DND-41 (cell line): Measurements from ENCODE around the gene FGFR1OP2.

Experiments used
- ATAC-seq: fragments of 200-7000 bp; cut with Tn5 transposase; 3 replicates; pipeline ENCODE4 v1.9.1; 2021; ENCODE audit warnings: low read depth; ENCODE audit not compliant: insufficient read depth
- DNase-seq: peaks from one replicate; pipeline ENCODE4 v3.0.0-alpha.2; 2020
- H2AFZ ChIP-seq: 2 replicates; pipeline ENCODE4 v1.6.0; 2012; ENCODE audit warnings: low read depth, low read length
- H3K27ac ChIP-seq: 2 replicates; pipeline ENCODE4 v1.5.1; 2012; ENCODE audit warnings: low read length, inconsistent platforms
- H3K27me3 ChIP-seq: fragments of 200-600 bp; sonication (generic); 2 replicates; pipeline ENCODE4 v1.6.0; 2012; ENCODE audit warnings: low read length, mild to moderate bottlenecking, inconsistent platforms; ENCODE audit not compliant: insufficient read depth, poor library complexity
- H3K36me3 ChIP-seq: 2 replicates; pipeline ENCODE4 v1.5.1; 2012; ENCODE audit warnings: low read length, inconsistent platforms; ENCODE audit not compliant: insufficient read depth
- H3K4me1 ChIP-seq: 2 replicates; pipeline ENCODE4 v1.5.1; 2012; ENCODE audit warnings: mild to moderate bottlenecking, low read length; ENCODE audit not compliant: insufficient read depth
- H3K4me2 ChIP-seq: 2 replicates; pipeline ENCODE4 v1.6.0; 2012; ENCODE audit warnings: mild to moderate bottlenecking, moderate library complexity, low read length, inconsistent platforms; ENCODE audit not compliant: insufficient read depth
- H3K4me3 ChIP-seq, 2 experiments: fragments of 200-600 bp in 1 of 2; shearing (Covaris generic) in 1 of 2; 2 replicates each; pipeline ENCODE4 v1.5.1; 2012 to 2016; ENCODE audit warnings: inconsistent platforms in 2 of 2, low read length in 2 of 2, mild to moderate bottlenecking in 2 of 2, low read depth in 1 of 2, moderate library complexity in 1 of 2
- H3K79me2 ChIP-seq: 2 replicates; pipeline ENCODE4 v1.6.0; 2012; ENCODE audit warnings: low read length, inconsistent platforms; ENCODE audit not compliant: insufficient read depth
- H3K9ac ChIP-seq: 2 replicates; pipeline ENCODE4 v1.6.0; 2012; ENCODE audit warnings: low read depth, mild to moderate bottlenecking, inconsistent platforms, low read length, moderate library complexity
- H3K9me3 ChIP-seq: 2 replicates; pipeline ENCODE4 v1.5.1; 2012; ENCODE audit warnings: low read length, moderate library complexity, mild to moderate bottlenecking, inconsistent platforms; ENCODE audit not compliant: insufficient read depth, severe bottlenecking
- H4K20me1 ChIP-seq: 2 replicates; pipeline ENCODE4 v1.6.0; 2012; ENCODE audit warnings: low read length; ENCODE audit not compliant: insufficient read depth
- CTCF ChIP-seq: IDR thresholded peaks from 2 replicates; pipeline ENCODE4 v1.5.1; 2012; ENCODE audit warnings: borderline replicate concordance, low read length, moderate library complexity, mild to moderate bottlenecking; ENCODE audit not compliant: poor library complexity, severe bottlenecking; ENCODE audit errors: extremely low read depth
- EZH2 ChIP-seq: IDR thresholded peaks from 3 replicates; pipeline ENCODE4 v1.6.1; 2012; ENCODE audit warnings: borderline replicate concordance, low read depth, mild to moderate bottlenecking, moderate library complexity, low read length, inconsistent platforms; ENCODE audit not compliant: severe bottlenecking

Gene FGFR1OP2

GRCh38 chr12:26982866-26983265, 44.6 kb downstream of the FGFR1OP2 start:
- H3K9me3 ChIP-seq, result no peaks in the 10 kb centered on the region
- TF ChIP-seq CTCF (no peak), EZH2 (no peak)
- no peaks in the 10 kb centered on the region for H3K4me1 ChIP-seq
- H3K36me3 ChIP-seq, result peaks cover 76% of the 10 kb centered on the region
- H3K79me2 ChIP-seq, result peaks cover 21% of the 10 kb centered on the region
- no peaks in the 10 kb centered on the region; the same call in 1 of the 2 replicates for H4K20me1 ChIP-seq
- no peak overlapping the region for H2AFZ ChIP-seq
- no peak overlapping the region for H3K4me2 ChIP-seq
- ATAC-seq, result no peak
- no peak overlapping the region for H3K27ac ChIP-seq
- DNase-seq, result no peak
- H3K9ac ChIP-seq, result no peak overlapping the region
- no peak overlapping the region for H3K4me3 ChIP-seq
- no peaks in the 10 kb centered on the region for H3K27me3 ChIP-seq

GRCh38 chr12:26987634-26988424, 49.6 kb downstream of the FGFR1OP2 start:
- H3K4me1 ChIP-seq, result no peaks in the 10 kb centered on the region
- no peaks in the 10 kb centered on the region for H3K9me3 ChIP-seq
- no peak overlapping the region for H3K9ac ChIP-seq
- H3K4me2 ChIP-seq, result no peak overlapping the region
- no peak for DNase-seq
- no peak for ATAC-seq
- peaks cover 23% of the 10 kb centered on the region for H3K79me2 ChIP-seq
- H3K4me3 ChIP-seq, result no peak overlapping the region
- TF ChIP-seq EZH2, result no peak
- TF ChIP-seq CTCF, result no peak
- no peaks in the 10 kb centered on the region; the same call in 1 of the 2 replicates for H4K20me1 ChIP-seq
- H3K27ac ChIP-seq, result peak overlapping the region; percentile 19; the same call in 1 of the 2 replicates
- H3K27me3 ChIP-seq, result no peaks in the 10 kb centered on the region
- no peak overlapping the region for H2AFZ ChIP-seq
- H3K36me3 ChIP-seq, result peaks cover 71% of the 10 kb centered on the region

GRCh38 chr12:26988703-26989102, 50.4 kb downstream of the FGFR1OP2 start:
- H3K4me2 ChIP-seq, result no peak overlapping the region
- H3K79me2 ChIP-seq, result peaks cover 22% of the 10 kb centered on the region
- no peaks in the 10 kb centered on the region; the same call in 1 of the 2 replicates for H4K20me1 ChIP-seq
- no peaks in the 10 kb centered on the region for H3K4me1 ChIP-seq
- H3K27me3 ChIP-seq, result no peaks in the 10 kb centered on the region
- H3K9me3 ChIP-seq, result no peaks in the 10 kb centered on the region
- no peak overlapping the region for H2AFZ ChIP-seq
- H3K4me3 ChIP-seq, result no peak overlapping the region
- no peak overlapping the region for H3K9ac ChIP-seq
- no peak overlapping the region for H3K27ac ChIP-seq
- H3K36me3 ChIP-seq, result peaks cover 74% of the 10 kb centered on the region
- ATAC-seq (no peak), DNase-seq (no peak)
- TF ChIP-seq CTCF (no peak), EZH2 (no peak)
